Heart left ventricle (tissue), 13 donors: ENCODE data around the gene PROP1.

ENCODE experiments used
- POLR2A ChIP-seq, 2 donors: fragments of 450-650 bp; IDR thresholded peaks; one replicate each; pipeline ENCODE4 v1.6.1; 2017; ENCODE audit warnings: antibody characterized with exemption in 2 of 2, mild to moderate bottlenecking in 2 of 2, moderate library complexity in 2 of 2
- TF ChIP-seq, protein P1 (sequence below), 12 donors: fragments of 200-600 bp; sonication (generic) in 4 of 12; IDR thresholded peaks; one replicate each; pipeline versions ENCODE4 v1.5.0 to v1.8.0; 2018 to 2022; ENCODE audit warnings: antibody characterized with exemption in 12 of 12, mild to moderate bottlenecking in 5 of 12
- donor health status: ischemic (EF 13 %, LVEDD 7.1; RV severe dilation, severe dysfunction).
- donor health status: DM: no; HTN: yes; CAD: no.
- donor health status: DM: no; HTN: no; CAD: no.
- donor health status: ischemic (EF 25% LVEDD 6.9; RV normal size, moderate dysfunction).
- donor health status: ischemic (EF 25% LVEDD 5.7; RV mildly dilated, moderate dysfunction).
- donor health status: ischemic (EF 35%, LVEDD 5.7; RV mildly dilated, moderate dysfunction).
- donor health status: nonischemic (EF 11% LVEDD 7.7; RV severe dilation, severe dysfunction).
- donor health status: DM: yes; HTN: yes; CAD: no.
- donor health status: PGD.
- donor health status: ischemic (EF 29% LVEDD 5.4; RV normal size, mild dysfunction).
- donor health status: nonischemic (EF 23%, LVEDD 6.1; RV moderate dilation, normal function).

- TF ChIP-seq, protein P1, sequence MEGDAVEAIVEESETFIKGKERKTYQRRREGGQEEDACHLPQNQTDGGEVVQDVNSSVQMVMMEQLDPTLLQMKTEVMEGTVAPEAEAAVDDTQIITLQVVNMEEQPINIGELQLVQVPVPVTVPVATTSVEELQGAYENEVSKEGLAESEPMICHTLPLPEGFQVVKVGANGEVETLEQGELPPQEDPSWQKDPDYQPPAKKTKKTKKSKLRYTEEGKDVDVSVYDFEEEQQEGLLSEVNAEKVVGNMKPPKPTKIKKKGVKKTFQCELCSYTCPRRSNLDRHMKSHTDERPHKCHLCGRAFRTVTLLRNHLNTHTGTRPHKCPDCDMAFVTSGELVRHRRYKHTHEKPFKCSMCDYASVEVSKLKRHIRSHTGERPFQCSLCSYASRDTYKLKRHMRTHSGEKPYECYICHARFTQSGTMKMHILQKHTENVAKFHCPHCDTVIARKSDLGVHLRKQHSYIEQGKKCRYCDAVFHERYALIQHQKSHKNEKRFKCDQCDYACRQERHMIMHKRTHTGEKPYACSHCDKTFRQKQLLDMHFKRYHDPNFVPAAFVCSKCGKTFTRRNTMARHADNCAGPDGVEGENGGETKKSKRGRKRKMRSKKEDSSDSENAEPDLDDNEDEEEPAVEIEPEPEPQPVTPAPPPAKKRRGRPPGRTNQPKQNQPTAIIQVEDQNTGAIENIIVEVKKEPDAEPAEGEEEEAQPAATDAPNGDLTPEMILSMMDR (IDR thresholded peaks at IDR 0.05) = no peak
- TF ChIP-seq POLR2A (IDR thresholded peaks at IDR 0.05) = no peak
Observed at GRCh38 chr5:177984584-177985206, 11.3 kb downstream of the PROP1 start.
